K562 (cell line): ENCODE results near the gene NTPCR.

Experiments used
- CEBPG ChIP-seq, 3 experiments: fragments of 200-800 bp in 1 of 3; sonication (Bioruptor generic) in 1 of 3; sonication (generic) in 1 of 3; formaldehyde crosslinking in 1 of 3; IDR thresholded peaks in 2 of 3; conservative IDR thresholded peaks in 1 of 3; 2 replicates each; pipeline versions ENCODE4 v1.6.1 to v1.8.0; 2016 to 2022; ENCODE audit warnings: missing compliant biosample characterization in 2 of 3, missing genetic modification characterization in 2 of 3, mild to moderate bottlenecking in 1 of 3, missing genetic modification reagents in 1 of 3
- CTCF ChIP-seq, 3 experiments: IDR thresholded peaks in 2 of 3; conservative IDR thresholded peaks in 1 of 3; 2 replicates each; pipeline ENCODE4 v1.5.1; 2011 to 2012; ENCODE audit warnings: low read length in 3 of 3, mild to moderate bottlenecking in 3 of 3, control low read depth in 2 of 3, improper control_type of control experiment in 1 of 3, inconsistent platforms in 1 of 3, low read depth in 1 of 3, mixed read lengths in 1 of 3, moderate library complexity in 1 of 3; ENCODE audit not compliant: insufficient read depth in 2 of 3
- HMG20A ChIP-seq: fragments of 450-650 bp; formaldehyde crosslinking; conservative IDR thresholded peaks from 2 replicates; pipeline ENCODE4 v1.4.0; 2020; ENCODE audit warnings: mild to moderate bottlenecking, mixed read lengths
- ID3 ChIP-seq, 2 experiments: fragments of 250-450 bp in 1 of 2; fragments of 450-650 bp in 1 of 2; sonication (Bioruptor Pico) in 1 of 2; IDR thresholded peaks; 2 replicates each; pipeline versions ENCODE4 v1.6.1 to v1.8.0; 2016 to 2021; ENCODE audit warnings: mild to moderate bottlenecking in 2 of 2, moderate library complexity in 2 of 2, missing compliant biosample characterization in 1 of 2, missing genetic modification characterization in 1 of 2
- KLF16 ChIP-seq: IDR thresholded peaks from 2 replicates; pipeline ENCODE4 v1.6.1; 2016; ENCODE audit warnings: antibody characterized with exemption
- KLF6 ChIP-seq: fragments of 250-450 bp; sonication (Bioruptor Pico); IDR thresholded peaks from 2 replicates; pipeline ENCODE4 v1.4.0; 2020; ENCODE audit warnings: mild to moderate bottlenecking, moderate library complexity, borderline replicate concordance
- MAFF ChIP-seq: IDR thresholded peaks from 2 replicates; pipeline ENCODE4 v1.6.1; 2012; ENCODE audit warnings: low read length, improper control_type of control experiment
- PML ChIP-seq: IDR thresholded peaks from 2 replicates; pipeline ENCODE4 v1.6.1; 2012; ENCODE audit warnings: low read length, inconsistent platforms
- REST ChIP-seq, 2 experiments: fragments of 450-650 bp; formaldehyde crosslinking in 1 of 2; IDR thresholded peaks; 2 replicates each; pipeline versions ENCODE4 v1.4.0 to v1.6.1; 2014 to 2020; ENCODE audit warnings: mild to moderate bottlenecking in 2 of 2, borderline replicate concordance in 1 of 2, low read depth in 1 of 2
- TAF1 ChIP-seq: IDR thresholded peaks from 2 replicates; pipeline ENCODE4 v1.6.1; 2011; ENCODE audit warnings: mild to moderate bottlenecking, low read length, moderate library complexity; ENCODE audit not compliant: insufficient read depth, control insufficient read depth, severe bottlenecking; ENCODE audit errors: extremely low read depth
- TOE1 ChIP-seq, 2 experiments: fragments of 450-650 bp in 1 of 2; sonication (generic) in 1 of 2; formaldehyde crosslinking in 1 of 2; IDR thresholded peaks; 2 replicates each; pipeline versions ENCODE4 v1.7.1 to v1.8.0; 2016 to 2022; ENCODE audit warnings: borderline replicate concordance in 2 of 2, mild to moderate bottlenecking in 2 of 2, antibody characterized with exemption in 1 of 2, inconsistent platforms in 1 of 2, low read depth in 1 of 2, missing genetic modification reagents in 1 of 2, moderate library complexity in 1 of 2
- ZKSCAN8 ChIP-seq: fragments of 200-800 bp; sonication (Bioruptor generic); IDR thresholded peaks from 2 replicates; pipeline ENCODE4 v1.6.1; 2016; ENCODE audit warnings: missing genetic modification characterization, missing compliant biosample characterization
- ZNF263 ChIP-seq: sonication (generic); formaldehyde crosslinking; IDR thresholded peaks from 2 replicates; pipeline ENCODE4 v1.8.0; 2022; ENCODE audit warnings: mild to moderate bottlenecking, missing genetic modification reagents, borderline replicate concordance
- ZNF277 ChIP-seq: fragments of 250-450 bp; sonication (Bioruptor Pico); IDR thresholded peaks from 2 replicates; pipeline ENCODE4 v1.8.0; 2022; ENCODE audit warnings: inconsistent platforms, mild to moderate bottlenecking, moderate library complexity, borderline replicate concordance

- no peak for TF ChIP-seq TOE1 (IDR thresholded peaks at IDR 0.05; ENCODE audit: borderline replicate concordance)
- TF ChIP-seq TOE1 (CRISPR knock-in tag; IDR thresholded peaks at IDR 0.05; ENCODE audit: borderline replicate concordance, low read depth) = no peak
- no peak for TF ChIP-seq KLF6
- TF ChIP-seq CEBPG (CRISPR knock-in tag; IDR thresholded peaks at IDR 0.05) = no peak
- no peak for TF ChIP-seq CEBPG (tag; conservative IDR thresholded peaks at IDR 0.05 in 1 of 2, IDR thresholded peaks at IDR 0.05 in 1 of 2)
- no peak for TF ChIP-seq ZNF277 (CRISPR knock-in tag)
- TF ChIP-seq MAFF = no peak
- TF ChIP-seq KLF16 = no peak
- TF ChIP-seq ID3 (CRISPR knock-in tag; IDR thresholded peaks at IDR 0.05) = no peak
- TF ChIP-seq ID3 (tag; IDR thresholded peaks at IDR 0.05) = no peak
- TF ChIP-seq REST (IDR thresholded peaks at IDR 0.05; ENCODE audit: borderline replicate concordance) = no peak
- TF ChIP-seq REST (CRISPR knock-in tag; IDR thresholded peaks at IDR 0.05; ENCODE audit: low read depth) = no peak
- TF ChIP-seq ZKSCAN8 (CRISPR knock-in tag) = no peak
- no peak for TF ChIP-seq CTCF (IDR thresholded peaks at IDR 0.05 in 2 of 3, conservative IDR thresholded peaks at IDR 0.05 in 1 of 3; ENCODE audit: insufficient read depth in 2 of 3, low read depth in 1 of 3, low read length in 3 of 3)
- TF ChIP-seq ZNF263 (CRISPR knock-in tag) = no peak
- no peak for TF ChIP-seq TAF1
- TF ChIP-seq PML = no peak
- TF ChIP-seq HMG20A (CRISPR knock-in tag) = no peak
These were observed 49.6 kb upstream of the NTPCR start for GRCh38 chr1:232900818-232901217.
